HCT116 (cell line): Measurements from ENCODE around the gene PLPP7. TPM values are rescaled to one million over a fixed set of nuclear protein-coding genes. Genes with fewer than 3 reads are reported as not detected.
A peak's percentile ranks its signal among the peaks of the same experiment; 100 is the strongest.
"Not testable (repeated sequence)": the region's sequence is repeated elsewhere in the genome, so short reads cannot be mapped to it uniquely, and the experiment has no call there.

Experiments used
- ATAC-seq: fragments of 200-7000 bp; cut with Tn5 transposase; 2 replicates; pipeline ENCODE4 v1.9.1; 2020; ENCODE audit warnings: mild to moderate bottlenecking, moderate library complexity
- BruUV-seq: library from RNA; stranded (reverse); fragments of 400-500 nt; replicated peaks from 2 replicates; lab custom pipeline; 2021; lab: Mats Ljungman, UMichigan
- CTCF ChIA-PET: fragments of 300-600 bp; sonication (Branson Sonifier 250); formaldehyde crosslinking; loops from one replicate; lab custom pipeline; 2021; ENCODE audit warnings: antibody characterized with exemption; lab: Charles Lee
- POLR2A ChIA-PET: fragments of 300-600, 350-600 bp; sonication (Branson Sonifier 250); formaldehyde crosslinking; loops from one replicate; lab custom pipeline; 2021; ENCODE audit warnings: antibody characterized with exemption; lab: Charles Lee
- RAD21 ChIA-PET, 2 experiments: fragments of 300-600 bp; sonication (Branson Sonifier 250); formaldehyde crosslinking; loops; one replicate each; lab custom pipeline; 2023; ENCODE audit warnings: low total read pairs in 2 of 2; ENCODE audit not compliant: uncharacterized antibody in 2 of 2, unreplicated experiment in 2 of 2, low non-redundant PET in 1 of 2; lab: Charles Lee
- DNase-seq: peaks from one replicate; pipeline ENCODE4 v3.0.0-alpha.2; 2010; ENCODE audit warnings: low read depth, low spot score
- H2AFZ ChIP-seq: fragments of 200-600 bp; shearing (Covaris generic), sonication (generic); 2 replicates; pipeline ENCODE4 v1.6.1; 2017; ENCODE audit warnings: low read depth, mixed run types, mixed read lengths, antibody characterized with exemption, low read length; ENCODE audit not compliant: poor library complexity, severe bottlenecking
- H3K27ac ChIP-seq: 2 replicates; pipeline ENCODE4 v1.5.1; 2012; ENCODE audit warnings: low read depth, low read length
- H3K27me3 ChIP-seq: fragments of 200-600 bp; sonication (generic); 2 replicates; pipeline ENCODE4 v1.6.1; 2016; ENCODE audit warnings: mixed run types, low read length, mixed read lengths; ENCODE audit not compliant: insufficient read depth
- H3K36me3 ChIP-seq, 2 experiments: fragments of 200-500 bp in 1 of 2; fragments of 200-600 bp in 1 of 2; sonication (Bioruptor generic) in 1 of 2; sonication (generic) in 1 of 2; 2 replicates each; pipeline versions ENCODE4 v1.5.1 to v1.6.1; 2014 to 2016; ENCODE audit warnings: low read length in 2 of 2, inconsistent platforms in 1 of 2, mixed read lengths in 1 of 2, mixed run types in 1 of 2; ENCODE audit not compliant: insufficient read depth in 2 of 2, control insufficient read depth in 1 of 2
- H3K4me1 ChIP-seq, 2 experiments: fragments of 200-600 bp in 1 of 2; sonication (generic) in 1 of 2; 2 replicates each; pipeline versions ENCODE4 v1.5.1 to v1.6.1; 2012 to 2017; ENCODE audit warnings: low read length in 2 of 2, inconsistent platforms in 1 of 2, mild to moderate bottlenecking in 1 of 2, mixed read lengths in 1 of 2, mixed run types in 1 of 2, moderate library complexity in 1 of 2; ENCODE audit not compliant: insufficient read depth in 2 of 2, control insufficient read depth in 1 of 2
- H3K4me2 ChIP-seq: fragments of 200-600 bp; sonication (generic); 2 replicates; pipeline ENCODE4 v1.6.1; 2017; ENCODE audit warnings: mixed run types, low read length, mixed read lengths
- H3K4me3 ChIP-seq, 2 experiments: fragments of 200-600 bp in 1 of 2; sonication (generic) in 1 of 2; replicated peaks in 1 of 2; 2 replicates each; pipeline ENCODE4 v1.5.1; 2011 to 2016; ENCODE audit warnings: low read length in 2 of 2, control low read depth in 1 of 2, low read depth in 1 of 2, mild to moderate bottlenecking in 1 of 2, mixed read lengths in 1 of 2, mixed run types in 1 of 2
- H3K79me2 ChIP-seq: fragments of 200-600 bp; sonication (generic); 2 replicates; pipeline ENCODE4 v1.6.1; 2017; ENCODE audit warnings: mild to moderate bottlenecking, mixed run types, low read length, moderate library complexity, mixed read lengths; ENCODE audit not compliant: insufficient read depth
- H3K9ac ChIP-seq: fragments of 200-600 bp; sonication (generic); 2 replicates; pipeline ENCODE4 v1.6.1; 2016; ENCODE audit warnings: low read length, mixed read lengths
- H3K9me2 ChIP-seq: fragments of 200-600 bp; sonication (generic), shearing (Covaris generic); 2 replicates; pipeline ENCODE4 v1.6.1; 2017; ENCODE audit warnings: mixed run types, mild to moderate bottlenecking, moderate library complexity; ENCODE audit not compliant: insufficient read depth
- H3K9me3 ChIP-seq, 2 experiments: fragments of 200-500 bp in 1 of 2; fragments of 200-600 bp in 1 of 2; sonication (Bioruptor generic) in 1 of 2; sonication (generic) in 1 of 2; 2 replicates each; pipeline ENCODE4 v1.6.1; 2014 to 2017; ENCODE audit warnings: low read length in 2 of 2, mixed read lengths in 2 of 2, inconsistent platforms in 1 of 2, low read depth in 1 of 2, mild to moderate bottlenecking in 1 of 2, mixed run types in 1 of 2, moderate library complexity in 1 of 2; ENCODE audit not compliant: control insufficient read depth in 1 of 2, insufficient read depth in 1 of 2
- H4K20me1 ChIP-seq: fragments of 200-600 bp; sonication (generic), shearing (Covaris generic); 2 replicates; pipeline ENCODE4 v1.6.1; 2017; ENCODE audit warnings: mixed run types, mild to moderate bottlenecking, moderate library complexity; ENCODE audit not compliant: insufficient read depth
- CBX3 ChIP-seq: IDR thresholded peaks from 2 replicates; pipeline ENCODE4 v1.6.1; 2012; ENCODE audit warnings: low read depth
- EGR1 ChIP-seq: IDR thresholded peaks from 2 replicates; pipeline ENCODE4 v1.6.1; 2012; ENCODE audit warnings: low read depth
- ELF1 ChIP-seq: IDR thresholded peaks from 2 replicates; pipeline ENCODE4 v1.6.1; 2012; ENCODE audit warnings: low read depth, borderline replicate concordance
- EZH2 ChIP-seq: fragments of 200-600 bp; sonication (generic); IDR thresholded peaks from 2 replicates; pipeline ENCODE4 v1.6.1; 2017; ENCODE audit warnings: antibody characterized with exemption, mixed run types
- EZH2phosphoT487 ChIP-seq: fragments of 200-600 bp; IDR thresholded peaks from 2 replicates; pipeline ENCODE4 v1.6.1; 2018; ENCODE audit warnings: antibody characterized with exemption, borderline replicate concordance
- FOSL1 ChIP-seq: IDR thresholded peaks from 2 replicates; pipeline ENCODE4 v1.6.1; 2012; ENCODE audit warnings: low read depth
- JUND ChIP-seq: IDR thresholded peaks from 2 replicates; pipeline ENCODE4 v1.6.1; 2012
- POLR2A ChIP-seq: IDR thresholded peaks from 2 replicates; pipeline ENCODE4 v1.7.0; 2011; ENCODE audit warnings: borderline replicate concordance; ENCODE audit not compliant: insufficient read depth, insufficient read length; ENCODE audit errors: extremely low read depth
- POLR2AphosphoS5 ChIP-seq: IDR thresholded peaks from 2 replicates; pipeline ENCODE4 v1.6.1; 2011; ENCODE audit warnings: mild to moderate bottlenecking, low read depth, low read length, moderate library complexity
- SRF ChIP-seq: IDR thresholded peaks from 2 replicates; pipeline ENCODE4 v1.6.1; 2012; ENCODE audit warnings: low read depth
- ZBTB33 ChIP-seq: IDR thresholded peaks from 2 replicates; pipeline ENCODE4 v1.6.1; 2011; ENCODE audit warnings: mild to moderate bottlenecking, low read length, moderate library complexity; ENCODE audit not compliant: insufficient replicate concordance; ENCODE audit errors: extremely low read depth
- intact Hi-C: fragments of 100-400 bp; cut with micrococcal nuclease; formaldehyde crosslinking; loops from 2 replicates; pipeline ENCODE4 v1.10.0; 2022
- total RNA-seq: library from RNA; stranded (reverse); gene quantifications from one replicate; pipeline ENCODE4 v1.2.1, GENCODE V29; 2021; ENCODE audit not compliant: unreplicated experiment
- TF ChIP-seq, protein P1 (sequence below): IDR thresholded peaks from 2 replicates; pipeline ENCODE4 v1.6.1; 2012

Gene PLPP7
- total RNA-seq, 1 experiment from 2014 or later, result 0.37 TPM

DNA sequence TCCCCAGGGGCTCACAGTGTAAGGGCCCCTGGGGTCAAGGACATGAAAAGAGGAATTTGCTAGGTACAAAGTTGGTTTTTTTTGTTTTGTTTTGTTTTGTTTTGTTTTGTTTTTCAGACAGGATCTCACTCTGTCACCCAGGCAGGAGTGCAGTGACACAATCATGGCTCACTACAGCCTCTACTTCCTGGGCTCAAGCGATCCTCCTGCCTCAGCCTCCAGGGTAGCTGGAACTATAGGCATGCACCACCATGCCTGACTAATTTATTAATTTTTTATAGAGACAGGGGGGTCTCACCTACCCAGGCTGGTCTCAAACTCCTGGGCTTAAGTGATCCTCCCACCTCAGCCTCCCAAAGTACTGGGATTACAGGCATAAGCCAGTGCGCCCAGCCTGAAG, 42.5 kb downstream of the PLPP7 start:
- ATAC-seq, H3K9me2 ChIP-seq, DNase-seq, H3K36me3 ChIP-seq, H3K9me3 ChIP-seq, H3K9ac ChIP-seq, H3K4me3 ChIP-seq, BruUV-seq, H3K79me2 ChIP-seq, H3K27ac ChIP-seq, POLR2A ChIA-PET, intact Hi-C loops, H4K20me1 ChIP-seq, CTCF ChIA-PET, H3K27me3 ChIP-seq: not testable (repeated sequence)
- RAD21 ChIA-PET, result interaction anchor here in 1 of 2 experiments (0.7 kb wide), 1 partner anchor 8 kb away, joined by 5 read pairs; no protein-coding TSS in a partner anchor
- Histone ChIP-seq H3K4me1 (peaks cover 5 to 31% of the 10 kb centered on the region in 2 experiments), H2AFZ (peak overlapping the region; percentile 45), H3K4me2 (peak overlapping the region; percentile 60)

DNA sequence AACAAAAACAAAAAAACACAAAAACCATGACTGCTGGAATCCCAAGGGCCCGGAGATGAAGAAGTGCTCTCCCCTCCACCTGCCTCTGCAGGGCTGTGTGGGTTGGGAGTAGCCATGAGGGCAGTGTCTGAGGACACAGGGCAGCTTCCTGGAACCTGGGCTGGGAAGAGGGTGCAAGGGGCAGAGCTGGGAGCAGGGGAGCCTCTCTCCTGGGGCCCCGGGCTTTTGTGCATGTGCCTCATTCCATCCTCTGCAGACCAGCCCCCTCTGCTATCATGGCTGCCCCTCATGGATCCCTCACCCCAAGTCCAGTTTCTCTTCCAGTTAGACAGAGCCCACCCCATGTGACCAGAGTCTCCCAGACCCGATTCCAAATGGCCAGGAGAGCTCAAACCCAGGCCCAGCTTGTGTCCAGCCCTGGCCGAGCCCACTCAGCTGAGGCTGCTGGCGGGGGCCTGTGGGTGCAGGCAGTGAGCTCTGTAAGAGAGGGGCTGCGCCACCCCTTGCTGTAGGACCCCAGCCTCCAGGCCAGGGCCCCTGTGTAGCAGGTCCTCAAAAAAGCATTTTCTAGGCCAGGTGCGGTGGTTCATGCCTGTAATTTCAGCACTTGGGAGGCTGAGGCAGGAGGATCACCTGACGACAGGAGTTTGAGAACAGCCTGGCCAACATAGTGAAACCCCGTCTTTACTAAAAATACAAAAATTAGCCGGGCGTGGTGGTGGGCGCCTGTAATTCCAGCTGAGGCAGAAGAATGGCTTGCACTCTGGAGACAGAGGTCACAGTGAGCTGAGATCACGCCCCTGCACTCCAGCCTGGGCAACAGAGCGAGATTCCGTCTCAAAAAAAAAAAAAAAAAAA, 44.5 kb downstream of the PLPP7 start:
- no peak overlapping the region for H3K4me3 ChIP-seq
- no TSS peak for BruUV-seq
- peaks cover 5 to 31% of the 10 kb centered on the region in 2 experiments for H3K4me1 ChIP-seq
- no peaks in the 10 kb centered on the region for H3K9me3 ChIP-seq
- CTCF ChIA-PET, result interaction anchor here (1.1 to 4.0 kb wide), 2 partner anchors 16 to 156 kb away, joined by 3 to 29 read pairs; no protein-coding TSS in a partner anchor
- RAD21 ChIA-PET, result no interaction called here
- H2AFZ ChIP-seq, result peak overlapping the region; percentile 8
- no peaks in the 10 kb centered on the region for H3K9me2 ChIP-seq
- TF ChIP-seq POLR2A (no peak), EGR1 (no peak), SRF (no peak), POLR2AphosphoS5 (no peak), FOSL1 (no peak), EZH2phosphoT487 (no peak), ZBTB33 (no peak), CBX3 (no peak), EZH2 (no peak), ELF1 (no peak), JUND (no peak)
- TF ChIP-seq, protein P1, sequence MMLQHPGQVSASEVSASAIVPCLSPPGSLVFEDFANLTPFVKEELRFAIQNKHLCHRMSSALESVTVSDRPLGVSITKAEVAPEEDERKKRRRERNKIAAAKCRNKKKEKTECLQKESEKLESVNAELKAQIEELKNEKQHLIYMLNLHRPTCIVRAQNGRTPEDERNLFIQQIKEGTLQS, result no peak
- intact Hi-C loops, result no loop called here
- no peaks in the 10 kb centered on the region for H3K79me2 ChIP-seq
- H3K9ac ChIP-seq, result no peak overlapping the region
- H3K4me2 ChIP-seq, result peak overlapping the region; percentile 60; the same call in 1 of the 2 replicates
- no peak overlapping the region for H3K27ac ChIP-seq
- ATAC-seq (no peak), DNase-seq (no peak)
- no peaks in the 10 kb centered on the region for H4K20me1 ChIP-seq
- no peaks in the 10 kb centered on the region for H3K36me3 ChIP-seq
- POLR2A ChIA-PET, result interaction anchor here (0.6 kb wide), 2 partner anchors 140 to 188 kb away, joined by 3 to 4 read pairs; no protein-coding TSS in a partner anchor
- no peaks in the 10 kb centered on the region for H3K27me3 ChIP-seq
